ENCODE measurements around the gene LHFPL2. TPM values are rescaled to one million over a fixed set of nuclear protein-coding genes. Genes with fewer than 3 reads are reported as not detected.

Gene LHFPL2
- total and polyA plus RNA-seq, 9 of the 15 experiments (the other 6 are each of a cell fraction or from before 2014, with no cell fraction given) = 1.0 to 6.6 (median 4.6) TPM

DNA sequence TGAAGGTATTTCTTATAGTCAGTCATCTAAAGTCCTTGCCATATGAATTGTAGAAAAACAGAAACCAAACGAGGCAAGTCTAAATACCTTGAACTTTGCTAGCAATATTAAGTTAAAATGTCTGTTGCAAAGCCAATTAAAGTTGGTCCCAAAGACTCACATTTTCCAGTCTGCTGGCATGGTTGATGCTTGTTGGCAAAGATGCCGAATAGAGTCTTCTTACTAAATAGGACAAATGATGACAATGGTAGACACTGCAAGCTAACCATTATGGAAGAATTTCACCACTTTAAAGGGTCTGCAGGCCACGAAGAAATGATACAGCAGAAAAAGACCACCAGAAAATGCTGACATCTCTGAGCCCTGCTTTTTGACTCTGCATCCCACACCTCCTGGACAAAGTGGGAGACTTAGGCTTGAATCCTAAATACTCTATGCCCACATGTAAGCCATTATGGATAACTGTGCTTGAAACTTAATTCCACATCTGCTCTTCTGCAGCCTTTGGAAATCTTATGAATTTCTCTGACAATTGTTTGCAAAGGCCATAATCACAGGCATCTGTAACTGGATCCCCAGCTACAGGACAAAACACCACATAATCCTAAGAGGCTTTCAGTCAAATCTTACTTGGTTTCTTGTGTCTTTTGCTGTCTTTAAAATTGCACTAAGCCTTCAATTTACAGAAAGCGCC is 61.3 kb downstream of the LHFPL2 start (continued):
- TF ChIP-seq FOXA3 (CRISPR knock-in tag; conservative IDR thresholded peaks at IDR 0.05 in 1 of 2, IDR thresholded peaks at IDR 0.05 in 1 of 2) (0 out of 4 replicates have a peak, but pooled peaks of 1 of the 2 experiments have one; percentile 16), ZNF584 (CRISPR knock-in tag; IDR thresholded peaks at IDR 0.05; ENCODE audit: low read depth) (peak; percentile 44; the same call in 1 of the 2 replicates), FOXJ2 (tag; IDR thresholded peaks at IDR 0.05) (0 out of 2 replicates have a peak, but pooled peaks have one; percentile 50)

DNA sequence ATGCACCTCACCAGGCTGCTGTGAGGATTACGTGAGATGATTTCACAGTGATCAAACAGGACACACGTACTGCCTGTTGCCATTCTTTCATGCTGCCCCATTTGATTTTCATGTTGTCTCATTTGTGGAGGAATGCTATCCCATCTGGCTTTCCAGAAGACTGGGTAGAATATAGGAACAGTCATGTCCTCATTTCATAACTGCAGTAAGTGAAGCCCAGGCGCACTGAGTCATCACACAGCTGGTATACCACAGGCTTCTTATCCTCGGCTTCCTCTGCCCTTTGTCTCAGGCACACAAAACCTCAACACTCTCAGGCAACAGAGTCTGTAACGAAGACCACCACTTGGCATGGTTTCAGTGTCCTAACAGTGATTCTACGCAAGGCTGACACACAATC is 62.3 kb downstream of the LHFPL2 start:
- FAIRE-seq (no peak), DNase-seq (ENCODE audit: extremely low read depth in 1 of 4, low spot score in 3 of 4) (peak in 2 of 4 experiments; percentile 19 to 41), ATAC-seq (no peak)
- TF ChIP-seq JUND (IDR thresholded peaks at IDR 0.05; ENCODE audit: borderline replicate concordance, low read depth, low read length) (peak; percentile 78), JUND (tag; IDR thresholded peaks at IDR 0.05; ENCODE audit: borderline replicate concordance, low read depth, low read length) (peak; percentile 66; the same call in 1 of the 3 replicates), CBFA2T3 (IDR thresholded peaks at IDR 0.05) (peak; percentile 59), CHCHD3 (CRISPR knock-in tag; IDR thresholded peaks at IDR 0.05) (no peak), TRIM24 (IDR thresholded peaks at IDR 0.05) (0 out of 4 replicates have a peak, but pooled peaks have one; percentile 28 to 32), CBFA2T2 (conservative IDR thresholded peaks at IDR 0.05) (peak; percentile 52), TARDBP (IDR thresholded peaks at IDR 0.05) (no peak), DPF2 (IDR thresholded peaks at IDR 0.05) (0 out of 2 replicates have a peak, but pooled peaks have one; percentile 21), TEAD4 (IDR thresholded peaks at IDR 0.05; ENCODE audit: low read length) (peak; percentile 38; the same call in 1 of the 2 replicates), TEAD4 (CRISPR knock-in tag; IDR thresholded peaks at IDR 0.05; ENCODE audit: borderline replicate concordance) (no peak), FOSL1 (tag; conservative IDR thresholded peaks at IDR 0.05) (peak; percentile 91), OTX1 (CRISPR knock-in tag; IDR thresholded peaks at IDR 0.05) (no peak), ARID1B (IDR thresholded peaks at IDR 0.05) (peak; percentile 40)
- TF ChIP-seq, protein P1, sequence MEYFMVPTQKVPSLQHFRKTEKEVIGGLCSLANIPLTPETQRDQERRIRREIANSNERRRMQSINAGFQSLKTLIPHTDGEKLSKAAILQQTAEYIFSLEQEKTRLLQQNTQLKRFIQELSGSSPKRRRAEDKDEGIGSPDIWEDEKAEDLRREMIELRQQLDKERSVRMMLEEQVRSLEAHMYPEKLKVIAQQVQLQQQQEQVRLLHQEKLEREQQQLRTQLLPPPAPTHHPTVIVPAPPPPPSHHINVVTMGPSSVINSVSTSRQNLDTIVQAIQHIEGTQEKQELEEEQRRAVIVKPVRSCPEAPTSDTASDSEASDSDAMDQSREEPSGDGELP (CRISPR knock-in tag; IDR thresholded peaks at IDR 0.05; ENCODE audit: borderline replicate concordance) = peak; percentile 87
- TF ChIP-seq, protein P2, sequence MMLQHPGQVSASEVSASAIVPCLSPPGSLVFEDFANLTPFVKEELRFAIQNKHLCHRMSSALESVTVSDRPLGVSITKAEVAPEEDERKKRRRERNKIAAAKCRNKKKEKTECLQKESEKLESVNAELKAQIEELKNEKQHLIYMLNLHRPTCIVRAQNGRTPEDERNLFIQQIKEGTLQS (IDR thresholded peaks at IDR 0.05) = peak; percentile 40; the same call in 1 of the 2 replicates
- TF ChIP-seq, protein P2 (CRISPR knock-in tag; conservative IDR thresholded peaks at IDR 0.05) = no peak
- H3K9me3 ChIP-seq (replicated peaks; ENCODE audit: control insufficient read depth, insufficient read depth, low read depth, low read length) = no peaks in the 10 kb centered on the region; the same call in 1 of the 2 replicates
- ChIA-PET POLR2A (interaction anchor here (1.6 kb wide), 1 partner anchor 19 kb away, joined by 3 read pairs; no protein-coding TSS in a partner anchor), CTCF (ENCODE audit: low intra/inter-chr PET ratio) (no interaction called here)
- H3K36me3 ChIP-seq (ENCODE audit: control insufficient read depth, insufficient read depth, low read length) = no peaks in the 10 kb centered on the region
- in situ Hi-C loops (cut with MboI) (no loop called here), intact Hi-C loops (cut with micrococcal nuclease) (no loop called here)
- no TSS peak for BruUV-seq (replicated peaks)
- H3K4me2 ChIP-seq (ENCODE audit: insufficient read depth, low read length) = no peak overlapping the region
- peaks cover 3 to 26% of the 10 kb centered on the region in 2 experiments; a peak in 4 of 5 replicates for H3K4me1 ChIP-seq (replicated peaks in 1 of 2; ENCODE audit: control insufficient read depth in 2 of 2, insufficient read depth in 2 of 2, low read length in 2 of 2)
- H3K9ac ChIP-seq (ENCODE audit: insufficient read depth in 1 of 2, low read depth in 2 of 2, low read length in 2 of 2) = no peak overlapping the region
- no peaks in the 10 kb centered on the region for H3K79me2 ChIP-seq (ENCODE audit: control insufficient read depth, insufficient read depth, low read length)
- no peaks in the 10 kb centered on the region for H3K27me3 ChIP-seq (ENCODE audit: control insufficient read depth in 2 of 2, insufficient read depth in 2 of 2, low read length in 2 of 2)
- 53% methylated on average over 6 of the region's 6 CpGs for WGBS (ENCODE audit: insufficient coverage, low coverage, missing lambda C conversion rate)
- H3K4me3 ChIP-seq = no peak overlapping the region
- peaks cover 7% of the 10 kb centered on the region; the same call in 1 of the 2 replicates for H4K20me1 ChIP-seq (replicated peaks; ENCODE audit: control insufficient read depth, insufficient read depth, low read length)
- H3K27ac ChIP-seq (ENCODE audit: extremely low read depth, low read depth, low read length) = no peak overlapping the region
- H2AFZ ChIP-seq (ENCODE audit: low read depth, low read length) = no peak overlapping the region
- no peaks in the 10 kb centered on the region for H3K9me1 ChIP-seq (ENCODE audit: control insufficient read depth, insufficient read depth, low read length)

All from K562 (cell line).